Globus pallidus (tissue), 1 donor: ENCODE measurements around the gene SLAMF9.
"Not testable (repeated sequence)": the region's sequence is repeated elsewhere in the genome, so short reads cannot be mapped to it uniquely, and the experiment has no call there.

Experiments used
- DNase-seq: peaks from one replicate; pipeline ENCODE4 v3.0.0-alpha.2; 2015; ENCODE audit warnings: low spot score

SLAMF9 gene

GRCh38 chr1:159920202-159920601 lies 33.8 kb downstream of the SLAMF9 start:
- DNase-seq, result no peak

- no peak for DNase-seq
These were observed 34.7 kb downstream of the SLAMF9 start for GRCh38 chr1:159919236-159919865.

- DNase-seq, result no peak
These were observed 35.5 kb downstream of the SLAMF9 start for GRCh38 chr1:159918352-159919200.

GRCh38 chr1:159917533-159918351 lies 36.3 kb downstream of the SLAMF9 start:
- DNase-seq, result no peak

- no peak for DNase-seq
These were observed 37.6 kb downstream of the SLAMF9 start for GRCh38 chr1:159916242-159917051.

- DNase-seq, result no peak
These were observed 38.3 kb downstream of the SLAMF9 start for GRCh38 chr1:159915571-159916241.

GRCh38 chr1:159914252-159915018 lies 39.6 kb downstream of the SLAMF9 start:
- DNase-seq, result no peak

- DNase-seq, result no peak
These were observed 40.4 kb downstream of the SLAMF9 start for GRCh38 chr1:159913451-159914192.

GRCh38 chr1:159911326-159912070 lies 42.5 kb downstream of the SLAMF9 start:
- DNase-seq, result no peak

GRCh38 chr1:159908031-159908940 lies 45.8 kb downstream of the SLAMF9 start:
- DNase-seq, result no peak

- DNase-seq, result no peak
These were observed 47.1 kb downstream of the SLAMF9 start for GRCh38 chr1:159906960-159907359.

GRCh38 chr1:159904036-159904435 lies 50.0 kb downstream of the SLAMF9 start:
- not testable (repeated sequence) for DNase-seq

GRCh38 chr1:159902541-159902940 lies 51.5 kb downstream of the SLAMF9 start:
- no peak for DNase-seq
